Amniotic epithelial cell (primary cell): ENCODE results near the gene FAM168B.
A peak's percentile ranks its signal among the peaks of the same experiment; 100 is the strongest.

Experiments used
- DNase-seq: peaks from one replicate; pipeline ENCODE4 v3.0.0-alpha.2; 2010; ENCODE audit warnings: low read depth

The FAM168B gene

GRCh38 chr2:131055169-131056065, 37.8 kb downstream of the FAM168B start:
- DNase-seq, result peak; percentile 34

GRCh38 chr2:131054488-131054887, 38.8 kb downstream of the FAM168B start:
- DNase-seq, result no peak

- no peak for DNase-seq
Measured at GRCh38 chr2:131052741-131053263, 40.5 kb downstream of the FAM168B start.

GRCh38 chr2:131050896-131051295, 42.4 kb downstream of the FAM168B start:
- DNase-seq, result no peak

GRCh38 chr2:131049150-131049718, 44.0 kb downstream of the FAM168B start:
- no peak for DNase-seq

- DNase-seq, result no peak
Measured at GRCh38 chr2:131048641-131049040, 44.6 kb downstream of the FAM168B start.

- no peak for DNase-seq
Measured at GRCh38 chr2:131047920-131048560, 45.2 kb downstream of the FAM168B start.

GRCh38 chr2:131046918-131047652, 46.2 kb downstream of the FAM168B start:
- no peak for DNase-seq

- DNase-seq, result no peak
Measured at GRCh38 chr2:131046028-131046917, 47.0 kb downstream of the FAM168B start.

- no peak for DNase-seq
Measured at GRCh38 chr2:131045286-131046027, 47.8 kb downstream of the FAM168B start.

GRCh38 chr2:131044757-131045150, 48.5 kb downstream of the FAM168B start:
- DNase-seq, result no peak

GRCh38 chr2:131044075-131044756, 49.0 kb downstream of the FAM168B start:
- DNase-seq, result no peak

- no peak for DNase-seq
Measured at GRCh38 chr2:131043199-131044074, 49.8 kb downstream of the FAM168B start.

GRCh38 chr2:131042148-131042775, 51.0 kb downstream of the FAM168B start:
- DNase-seq, result no peak

- no peak for DNase-seq
Measured at GRCh38 chr2:131041402-131042147, 51.7 kb downstream of the FAM168B start.

- peak; percentile 70 for DNase-seq
Measured at GRCh38 chr2:131040661-131041401, 52.4 kb downstream of the FAM168B start.
